Pulmonary artery endothelial cell (primary cell): ENCODE results near the gene FCHSD2. TPM values are rescaled to one million over a fixed set of nuclear protein-coding genes. Genes with fewer than 3 reads are reported as not detected.

Source experiments
- DNase-seq: peaks from one replicate; pipeline ENCODE4 v3.0.0-alpha.2; 2011; ENCODE audit warnings: low read depth, low spot score
- total RNA-seq: library from RNA; depleted of rRNA; stranded (reverse); fragments of >200 nt; gene quantifications from 2 replicates; pipeline ENCODE4 v1.2.3, GENCODE V29; 2014

FCHSD2 gene
- 14.9 and 20.2 TPM in 2 replicates for total RNA-seq

- DNase-seq, result no peak
These were observed at the start of gene FCHSD2 for GRCh38 chr11:73142128-73142377. TSS of gene FCHSD2 (minus strand) at chr11:73142318. CDS start at chr11:73141877, 441 bp downstream.

GRCh38 chr11:73191151-73191550 lies 49.0 kb upstream of the FCHSD2 start:
- DNase-seq, result no peak

GRCh38 chr11:73190557-73190885 lies 48.4 kb upstream of the FCHSD2 start:
- DNase-seq, result no peak

GRCh38 chr11:73189723-73190556 lies 47.8 kb upstream of the FCHSD2 start:
- DNase-seq, result no peak

- no peak for DNase-seq
These were observed 47.2 kb upstream of the FCHSD2 start for GRCh38 chr11:73189315-73189714.

GRCh38 chr11:73188301-73188700 lies 46.2 kb upstream of the FCHSD2 start:
- DNase-seq, result no peak

- DNase-seq, result no peak
These were observed 45.7 kb upstream of the FCHSD2 start for GRCh38 chr11:73187854-73188253.

- DNase-seq, result no peak
These were observed 44.8 kb upstream of the FCHSD2 start for GRCh38 chr11:73186886-73187285.

GRCh38 chr11:73186294-73186850 lies 44.3 kb upstream of the FCHSD2 start:
- DNase-seq, result no peak

GRCh38 chr11:73185680-73186293 lies 43.7 kb upstream of the FCHSD2 start:
- DNase-seq, result peak; percentile 26

GRCh38 chr11:73184953-73185671 lies 43.0 kb upstream of the FCHSD2 start:
- DNase-seq, result peak; percentile 26

- no peak for DNase-seq
These were observed 40.8 kb upstream of the FCHSD2 start for GRCh38 chr11:73182824-73183321.

GRCh38 chr11:73178681-73179080 lies 36.6 kb upstream of the FCHSD2 start:
- no peak for DNase-seq

GRCh38 chr11:73177778-73178539 lies 35.8 kb upstream of the FCHSD2 start:
- peak; percentile 80 for DNase-seq

GRCh38 chr11:73177380-73177777 lies 35.3 kb upstream of the FCHSD2 start:
- DNase-seq, result peak; percentile 63

GRCh38 chr11:73176874-73177155 lies 34.7 kb upstream of the FCHSD2 start:
- DNase-seq, result no peak

GRCh38 chr11:73176145-73176873 lies 34.2 kb upstream of the FCHSD2 start:
- no peak for DNase-seq

GRCh38 chr11:73175551-73176144 lies 33.5 kb upstream of the FCHSD2 start:
- no peak for DNase-seq

- no peak for DNase-seq
These were observed 32.3 kb upstream of the FCHSD2 start for GRCh38 chr11:73174495-73174791.

- DNase-seq, result no peak
These were observed 31.8 kb upstream of the FCHSD2 start for GRCh38 chr11:73173755-73174494.
